RWPE2 (cell line): ENCODE measurements around the gene PHYKPL.

Source experiments
- ATAC-seq: fragments of 200-7000 bp; cut with Tn5 transposase; 3 replicates; pipeline ENCODE4 v1.9.1; 2021; ENCODE audit warnings: low read depth
- DNase-seq: peaks from one replicate; pipeline ENCODE4 v3.0.0-alpha.2; 2020; ENCODE audit warnings: low spot score
- H3K27ac ChIP-seq: fragments of 450-650 bp; 2 replicates; pipeline ENCODE4 v1.5.1; 2017; ENCODE audit warnings: mild to moderate bottlenecking; ENCODE audit not compliant: poor library complexity, severe bottlenecking
- H3K27me3 ChIP-seq: fragments of 250-450 bp; sonication (Bioruptor Pico); 2 replicates; pipeline ENCODE4 v1.5.1; 2021; ENCODE audit warnings: mild to moderate bottlenecking, moderate library complexity; ENCODE audit not compliant: insufficient read depth, poor library complexity, severe bottlenecking
- H3K36me3 ChIP-seq: fragments of 250-450 bp; sonication (Bioruptor Pico); 2 replicates; pipeline ENCODE4 v1.5.1; 2020; ENCODE audit warnings: low read depth, mild to moderate bottlenecking, moderate library complexity
- H3K4me1 ChIP-seq: fragments of 250-450 bp; sonication (Bioruptor Pico); 2 replicates; pipeline ENCODE4 v1.5.1; 2021; ENCODE audit warnings: mild to moderate bottlenecking, moderate library complexity; ENCODE audit not compliant: insufficient read depth, poor library complexity, severe bottlenecking
- H3K4me3 ChIP-seq: fragments of 250-450 bp; sonication (Bioruptor Pico); 2 replicates; pipeline ENCODE4 v1.5.1; 2021; ENCODE audit warnings: mild to moderate bottlenecking, moderate library complexity; ENCODE audit not compliant: severe bottlenecking
- H3K9me3 ChIP-seq: fragments of 250-450 bp; sonication (Bioruptor Pico); 2 replicates; pipeline ENCODE4 v1.5.1; 2021; ENCODE audit warnings: mild to moderate bottlenecking, moderate library complexity; ENCODE audit not compliant: severe bottlenecking
- CTCF ChIP-seq: fragments of 450-650 bp; IDR thresholded peaks from one replicate; pipeline ENCODE4 v1.5.1; 2017; ENCODE audit warnings: mild to moderate bottlenecking, moderate library complexity; ENCODE audit not compliant: poor library complexity, severe bottlenecking

The PHYKPL gene

GRCh38 chr5:178279723-178280438 is 47.3 kb upstream of the PHYKPL start:
- Histone ChIP-seq H3K4me3 (no peak overlapping the region), H3K27ac (no peak overlapping the region), H3K4me1 (no peaks in the 10 kb centered on the region), H3K9me3 (peaks cover 3% of the 10 kb centered on the region), H3K36me3 (no peaks in the 10 kb centered on the region), H3K27me3 (no peaks in the 10 kb centered on the region)
- peak; percentile 81 for DNase-seq
- peak; percentile 98 for TF ChIP-seq CTCF
- peak; percentile 92 for ATAC-seq

GRCh38 chr5:178279026-178279722 is 46.6 kb upstream of the PHYKPL start:
- no peak for TF ChIP-seq CTCF
- H3K9me3 ChIP-seq: peaks cover 3% of the 10 kb centered on the region
- DNase-seq: peak; percentile 66

GRCh38 chr5:178278358-178279023 is 45.9 kb upstream of the PHYKPL start:
- H3K9me3 ChIP-seq: no peaks in the 10 kb centered on the region
- no peaks in the 10 kb centered on the region for H3K27me3 ChIP-seq
- peak; percentile 55 for DNase-seq
- H3K4me1 ChIP-seq: no peaks in the 10 kb centered on the region
- ATAC-seq: no peak
- TF ChIP-seq CTCF: no peak
- no peak overlapping the region for H3K27ac ChIP-seq
- no peak overlapping the region for H3K4me3 ChIP-seq
- H3K36me3 ChIP-seq: no peaks in the 10 kb centered on the region

More at GRCh38 chr5:178279026-178279722, 46.6 kb upstream of the PHYKPL start:
- no peaks in the 10 kb centered on the region for H3K27me3 ChIP-seq
- no peaks in the 10 kb centered on the region for H3K36me3 ChIP-seq
- no peaks in the 10 kb centered on the region for H3K4me1 ChIP-seq
- no peak overlapping the region for H3K4me3 ChIP-seq
- no peak for ATAC-seq
- H3K27ac ChIP-seq: no peak overlapping the region

GRCh38 chr5:178277866-178278265 is 45.3 kb upstream of the PHYKPL start:
- Histone ChIP-seq H3K4me1 (no peaks in the 10 kb centered on the region), H3K27ac (no peak overlapping the region), H3K36me3 (no peaks in the 10 kb centered on the region), H3K27me3 (no peaks in the 10 kb centered on the region), H3K4me3 (no peak overlapping the region), H3K9me3 (no peaks in the 10 kb centered on the region)
- DNase-seq (peak; percentile 49), ATAC-seq (no peak)
- TF ChIP-seq CTCF: no peak
